Measurements from ENCODE around the gene POLG.

POLG gene

GRCh38 chr15:89352476-89352875, 17.9 kb upstream of the POLG start:
- peaks cover 90% of the 10 kb centered on the region for H3K27me3 Mint-ChIP-seq (ENCODE audit: low read depth)
- H3K4me3 Mint-ChIP-seq, result no peak overlapping the region
- no peak overlapping the region for H3K27ac Mint-ChIP-seq
- H3K9me3 Mint-ChIP-seq, result no peaks in the 10 kb centered on the region
- no peak for TF ChIP-seq CTCF (IDR thresholded peaks at IDR 0.05; ENCODE audit: unreplicated experiment in 3 of 3)
- H3K36me3 Mint-ChIP-seq (ENCODE audit: low read depth), result no peaks in the 10 kb centered on the region
- no peaks in the 10 kb centered on the region for H3K4me1 Mint-ChIP-seq

GRCh38 chr15:89349206-89349558, 14.6 kb upstream of the POLG start:
- peaks cover 2% of the 10 kb centered on the region for H3K9me3 Mint-ChIP-seq
- peaks cover 86% of the 10 kb centered on the region for H3K27me3 Mint-ChIP-seq (ENCODE audit: low read depth)
- no peaks in the 10 kb centered on the region for H3K36me3 Mint-ChIP-seq (ENCODE audit: low read depth)
- TF ChIP-seq CTCF (IDR thresholded peaks at IDR 0.05; ENCODE audit: unreplicated experiment in 3 of 3), result no peak
- H3K4me3 Mint-ChIP-seq, result no peak overlapping the region
- no peak overlapping the region for H3K27ac Mint-ChIP-seq
- no peaks in the 10 kb centered on the region for H3K4me1 Mint-ChIP-seq

- Mint-ChIP-seq H3K27ac (no peak overlapping the region), H3K4me3 (no peak overlapping the region), H3K4me1 (no peaks in the 10 kb centered on the region), H3K9me3 (peaks cover 2% of the 10 kb centered on the region), H3K27me3 (ENCODE audit: low read depth) (peaks cover 67% of the 10 kb centered on the region), H3K36me3 (ENCODE audit: low read depth) (no peaks in the 10 kb centered on the region)
- TF ChIP-seq CTCF (IDR thresholded peaks at IDR 0.05; ENCODE audit: unreplicated experiment in 3 of 3), result no peak
Observed at GRCh38 chr15:89346516-89347231, 12.1 kb upstream of the POLG start.

- Mint-ChIP-seq H3K27me3 (ENCODE audit: low read depth) (peaks cover 68% of the 10 kb centered on the region), H3K36me3 (ENCODE audit: low read depth) (no peaks in the 10 kb centered on the region), H3K4me1 (no peaks in the 10 kb centered on the region), H3K27ac (no peak overlapping the region), H3K9me3 (peaks cover 2% of the 10 kb centered on the region), H3K4me3 (no peak overlapping the region)
- no peak for TF ChIP-seq CTCF (IDR thresholded peaks at IDR 0.05; ENCODE audit: unreplicated experiment in 3 of 3)
Observed at GRCh38 chr15:89345248-89345647, 10.6 kb upstream of the POLG start.

- peaks cover 2% of the 10 kb centered on the region for H3K9me3 Mint-ChIP-seq
- H3K27me3 Mint-ChIP-seq (ENCODE audit: low read depth), result peaks cover 60% of the 10 kb centered on the region
- no peak overlapping the region for H3K4me3 Mint-ChIP-seq
- no peaks in the 10 kb centered on the region for H3K36me3 Mint-ChIP-seq (ENCODE audit: low read depth)
- no peak for TF ChIP-seq CTCF (IDR thresholded peaks at IDR 0.05; ENCODE audit: unreplicated experiment in 3 of 3)
- no peak overlapping the region for H3K27ac Mint-ChIP-seq
- H3K4me1 Mint-ChIP-seq, result no peaks in the 10 kb centered on the region
Observed at GRCh38 chr15:89342840-89343239, 8.2 kb upstream of the POLG start.

- H3K27me3 Mint-ChIP-seq (ENCODE audit: low read depth), result peaks cover 56% of the 10 kb centered on the region
- H3K9me3 Mint-ChIP-seq, result peaks cover 2% of the 10 kb centered on the region
- no peaks in the 10 kb centered on the region for H3K36me3 Mint-ChIP-seq (ENCODE audit: low read depth)
- no peaks in the 10 kb centered on the region for H3K4me1 Mint-ChIP-seq
- H3K27ac Mint-ChIP-seq, result no peak overlapping the region
- TF ChIP-seq CTCF (IDR thresholded peaks at IDR 0.05; ENCODE audit: unreplicated experiment in 3 of 3), result no peak
- H3K4me3 Mint-ChIP-seq, result no peak overlapping the region
Observed at GRCh38 chr15:89341316-89342005, 6.8 kb upstream of the POLG start.
